ENCODE data around the gene MAK.
A peak's percentile ranks its signal among the peaks of the same experiment; 100 is the strongest.
"Not testable (repeated sequence)": the region's sequence is repeated elsewhere in the genome, so short reads cannot be mapped to it uniquely, and the experiment has no call there.

Gene MAK

GRCh38 chr6:10853849-10854300, 15.5 kb upstream of the MAK start:
- not testable (repeated sequence) for DNase-seq

- DNase-seq, result no peak
These were observed 14.1 kb upstream of the MAK start for GRCh38 chr6:10852361-10852960.

GRCh38 chr6:10850728-10851127, 12.4 kb upstream of the MAK start:
- no peak for DNase-seq

GRCh38 chr6:10849901-10850300, 11.6 kb upstream of the MAK start:
- DNase-seq, result no peak

GRCh38 chr6:10847684-10848083, 9.3 kb upstream of the MAK start:
- no peak for DNase-seq

GRCh38 chr6:10843554-10843953, 5.2 kb upstream of the MAK start:
- DNase-seq, result no peak

- DNase-seq, result peak; percentile 85
These were observed 525 bp upstream of the MAK start for GRCh38 chr6:10838794-10839333.

- DNase-seq, result peak; percentile 36
These were observed 731 bp downstream of the MAK start for GRCh38 chr6:10837622-10837994.

- DNase-seq, result peak; percentile 7
These were observed 1.2 kb downstream of the MAK start for GRCh38 chr6:10837009-10837621.

GRCh38 chr6:10834823-10835222, 3.5 kb downstream of the MAK start:
- no peak for DNase-seq

- no peak for DNase-seq
These were observed 6.7 kb downstream of the MAK start for GRCh38 chr6:10831609-10832008.

GRCh38 chr6:10824819-10825218, 13.5 kb downstream of the MAK start:
- DNase-seq, result no peak

GRCh38 chr6:10824297-10824696, 14.0 kb downstream of the MAK start:
- no peak for DNase-seq

- not testable (repeated sequence) for DNase-seq
These were observed 24.2 kb downstream of the MAK start for GRCh38 chr6:10814176-10814575.

GRCh38 chr6:10809098-10809497, 29.2 kb downstream of the MAK start:
- no peak for DNase-seq

GRCh38 chr6:10808376-10808775, 30.0 kb downstream of the MAK start:
- DNase-seq, result no peak

- peak; percentile 77 for DNase-seq
These were observed 37.0 kb downstream of the MAK start for GRCh38 chr6:10801224-10801848.

- DNase-seq, result no peak
These were observed 37.5 kb downstream of the MAK start for GRCh38 chr6:10800810-10801209.

GRCh38 chr6:10794239-10794638, 44.1 kb downstream of the MAK start:
- no peak for DNase-seq

- no peak for DNase-seq
These were observed 44.6 kb downstream of the MAK start for GRCh38 chr6:10793695-10794094.

GRCh38 chr6:10793035-10793434, 45.3 kb downstream of the MAK start:
- DNase-seq, result no peak

GRCh38 chr6:10792101-10792500, 46.2 kb downstream of the MAK start:
- no peak for DNase-seq

GRCh38 chr6:10791673-10792072, 46.7 kb downstream of the MAK start:
- DNase-seq, result no peak

- DNase-seq, result no peak
These were observed 59.3 kb downstream of the MAK start for GRCh38 chr6:10779076-10779475.

Measured in activated CD4-positive, alpha-beta T cell treated with anti-CD3 and anti-CD28 coated beads, Interleukin-10, Interleukin-2, amounts not matched to agents 100 ng/mL and 50 ng/mL, durations not matched to agents 16 hours and 8 hours (primary cell).